Pancreas (tissue), 10 donors: ENCODE data around the gene ATP10D. TPM values are rescaled to one million over a fixed set of nuclear protein-coding genes. Genes with fewer than 3 reads are reported as not detected.
A peak's percentile ranks its signal among the peaks of the same experiment; 100 is the strongest.

Source experiments
- ATAC-seq, 4 donors: fragments of 200-7000 bp; cut with Tn5 transposase; one replicate each; pipeline versions ENCODE4 v1.8.0 to v1.9.1; 2020; ENCODE audit warnings: mild to moderate bottlenecking in 4 of 4, moderate library complexity in 4 of 4
- DNase-seq, 6 donors: peaks; one replicate each; pipeline ENCODE4 v3.0.0-alpha.2; 2020
- FAIRE-seq: peaks from 2 replicates; lab custom pipeline; 2012; peaks lifted over from hg19 to GRCh38; lab: Jason Lieb, UNC
- H3K27ac ChIP-seq, 4 donors: fragments of 200-600 bp; sonication (generic); 1 replicate in 3 of 4; 2 replicates in 1 of 4; pipeline versions ENCODE4 v1.5.0 to v1.8.0; 2020
- H3K27me3 ChIP-seq, 4 donors: fragments of 200-600 bp; one replicate each; pipeline ENCODE4 v1.8.0; 2021
- H3K36me3 ChIP-seq, 3 donors: fragments of 200-600 bp; sonication (generic) in 1 of 3; one replicate each; pipeline versions ENCODE4 v1.5.0 to v1.8.0; 2020 to 2021
- H3K4me1 ChIP-seq, 3 donors: fragments of 200-600 bp; one replicate each; pipeline ENCODE4 v1.8.0; 2021
- H3K4me3 ChIP-seq, 4 donors: fragments of 200-600 bp; sonication (generic) in 2 of 4; one replicate each; pipeline versions ENCODE4 v1.5.0 to v1.8.0; 2020 to 2021
- H3K9me3 ChIP-seq, 4 donors: fragments of 200-600 bp; one replicate each; pipeline ENCODE4 v1.8.0; 2021
- WGBS, 2 donors: extraction: QIAGEN DNeasy Blood & Tissue Kit; methylation state at CpG; one replicate each; pipeline ENCODE4 v1.1.7; 2013; 5-methylcytosine and 5-hydroxymethylcytosine counted together
- intact Hi-C, 3 donors: fragments of 100-400 bp; cut with DNase I; formaldehyde crosslinking; loops; one replicate each; pipeline versions ENCODE4 v1.11.1 to v1.14.2; 2022
- polyA plus RNA-seq, 2 donors: library from polyadenylated mRNA; stranded (reverse); fragments of 200-250 nt; gene quantifications; one replicate each; pipeline ENCODE4 v1.2.3, GENCODE V29; 2013
- total RNA-seq, 6 donors: library from RNA; stranded (reverse); fragmentation: NEBNext Ultra II Directional in 4 of 6; extraction: Animal tissue kit (Norgen Biotek cat#: 25700) in 4 of 6; gene quantifications; one replicate each; pipeline versions ENCODE4 v1.2.1 to v1.2.4, GENCODE V29; 2021 to 2023
- TF ChIP-seq, protein P1 (sequence below), 4 donors: fragments of 200-600 bp; sonication (generic) in 3 of 4; IDR thresholded peaks; one replicate each; pipeline versions ENCODE4 v1.5.0 to v1.8.0; 2021; ENCODE audit warnings: antibody characterized with exemption in 4 of 4
- donor health status: healthy with polysubstance abuse.
- donor health status: DM: no; HTN: no; CAD: no; lungs with moderate emphysema.
- donor health status: DM: no; HTN: no; CAD: no.
- donor health status: control.
- donor health status: control.
- donor health status: Bipolar disorder and iron deficiency.
- donor health status: DM: yes; HTN: yes; CAD: no.
- donor health status: DM: no; HTN: no; CAD: no.
- donor health status: DM: no; HTN: no; CAD: no.
- donor health status: DM: yes; HTN: yes; CAD: no.

ATP10D gene
- total and polyA plus RNA-seq, 8 donors, result 2.1 to 20.5 (median 7.5) TPM

DNA sequence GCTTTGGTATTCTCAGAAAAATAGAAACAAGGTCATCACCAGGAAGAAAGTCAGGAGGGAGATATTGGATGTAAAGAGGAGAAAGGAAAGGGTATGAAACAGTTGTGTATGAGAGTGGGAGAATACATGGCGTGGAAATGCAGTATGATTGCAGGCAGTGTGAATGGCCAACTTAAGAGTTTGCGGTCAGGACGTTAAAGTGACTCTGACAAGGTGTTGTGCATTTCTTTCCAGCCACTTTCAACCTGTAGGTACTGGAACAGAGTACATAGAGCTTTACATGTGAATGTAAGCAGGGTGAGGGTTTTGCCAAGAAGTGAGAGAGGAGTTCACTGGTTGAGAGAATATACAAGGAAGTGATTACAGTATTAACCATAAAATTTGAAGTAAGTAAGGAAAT lies 15.7 kb downstream of the ATP10D start:
- Histone ChIP-seq H3K36me3 (no peaks in the 10 kb centered on the region), H3K27me3 (no peaks in the 10 kb centered on the region), H3K4me1 (no peaks in the 10 kb centered on the region), H3K4me3 (no peak overlapping the region), H3K27ac (no peak overlapping the region), H3K9me3 (no peaks in the 10 kb centered on the region)
- WGBS, 2 donors, result 52 to 54% methylated on average over 3 of the region's 3 CpGs
- TF ChIP-seq, protein P1, sequence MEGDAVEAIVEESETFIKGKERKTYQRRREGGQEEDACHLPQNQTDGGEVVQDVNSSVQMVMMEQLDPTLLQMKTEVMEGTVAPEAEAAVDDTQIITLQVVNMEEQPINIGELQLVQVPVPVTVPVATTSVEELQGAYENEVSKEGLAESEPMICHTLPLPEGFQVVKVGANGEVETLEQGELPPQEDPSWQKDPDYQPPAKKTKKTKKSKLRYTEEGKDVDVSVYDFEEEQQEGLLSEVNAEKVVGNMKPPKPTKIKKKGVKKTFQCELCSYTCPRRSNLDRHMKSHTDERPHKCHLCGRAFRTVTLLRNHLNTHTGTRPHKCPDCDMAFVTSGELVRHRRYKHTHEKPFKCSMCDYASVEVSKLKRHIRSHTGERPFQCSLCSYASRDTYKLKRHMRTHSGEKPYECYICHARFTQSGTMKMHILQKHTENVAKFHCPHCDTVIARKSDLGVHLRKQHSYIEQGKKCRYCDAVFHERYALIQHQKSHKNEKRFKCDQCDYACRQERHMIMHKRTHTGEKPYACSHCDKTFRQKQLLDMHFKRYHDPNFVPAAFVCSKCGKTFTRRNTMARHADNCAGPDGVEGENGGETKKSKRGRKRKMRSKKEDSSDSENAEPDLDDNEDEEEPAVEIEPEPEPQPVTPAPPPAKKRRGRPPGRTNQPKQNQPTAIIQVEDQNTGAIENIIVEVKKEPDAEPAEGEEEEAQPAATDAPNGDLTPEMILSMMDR (IDR thresholded peaks at IDR 0.05), result no peak
- ATAC-seq (no peak), DNase-seq (no peak), FAIRE-seq (no peak)
- intact Hi-C loops, result no loop called here

DNA sequence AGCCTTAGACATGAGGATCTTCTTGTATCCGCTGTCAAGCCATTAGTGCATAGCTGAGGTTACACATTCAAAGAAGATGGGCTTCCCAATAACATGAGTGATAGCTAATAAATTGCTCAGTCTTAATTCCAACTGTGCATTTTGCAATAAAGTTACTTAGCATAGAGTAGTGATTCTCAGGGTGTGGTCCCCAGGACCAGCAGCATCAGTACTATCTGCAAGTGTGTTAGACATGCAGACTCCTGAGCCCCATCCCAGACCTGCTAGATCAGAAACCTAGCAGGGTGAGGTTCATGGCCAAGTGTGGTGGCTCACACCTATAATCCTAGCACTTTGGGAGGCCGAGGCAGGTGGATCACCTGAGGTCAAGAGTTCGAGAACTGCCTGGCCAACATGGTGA lies 20.1 kb downstream of the ATP10D start:
- WGBS, 2 donors, result 63 to 80% methylated on average over 3 of the region's 3 CpGs
- Histone ChIP-seq H3K4me1 (no peaks in the 10 kb centered on the region), H3K27ac (no peak overlapping the region), H3K36me3 (no peaks in the 10 kb centered on the region), H3K4me3 (no peak overlapping the region), H3K9me3 (no peaks in the 10 kb centered on the region), H3K27me3 (no peaks in the 10 kb centered on the region)
- TF ChIP-seq, protein P1 (IDR thresholded peaks at IDR 0.05), result no peak
- intact Hi-C loops, result no loop called here
- no peak for FAIRE-seq
- ATAC-seq, result no peak
- no peak for DNase-seq

DNA sequence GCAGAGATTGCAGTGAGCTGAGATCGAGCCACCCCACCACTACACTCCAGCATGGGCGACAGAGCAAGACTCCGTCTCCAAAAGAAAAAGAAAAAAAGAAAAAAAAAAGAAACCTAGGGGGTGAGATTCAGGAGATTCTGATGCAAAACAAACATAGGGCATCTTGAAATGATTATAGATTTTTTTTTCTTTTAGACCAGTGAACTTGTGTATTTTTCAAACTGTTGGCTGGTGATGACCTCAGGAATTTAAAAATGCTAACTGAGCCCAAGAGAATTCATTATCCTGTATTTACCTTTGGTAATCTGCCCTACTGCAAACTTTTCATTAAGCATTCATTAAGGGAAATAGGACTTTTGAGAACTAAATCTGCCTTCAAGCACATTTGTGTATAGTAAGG lies 20.6 kb downstream of the ATP10D start:
- no peak overlapping the region for H3K27ac ChIP-seq
- 91 to 93% methylated on average over 3 of the region's 3 CpGs for WGBS, 2 donors
- H3K27me3 ChIP-seq, result no peaks in the 10 kb centered on the region
- peaks cover 0 to 2% (median 0%) of the 10 kb centered on the region in 3 donors for H3K4me1 ChIP-seq
- no peak for ATAC-seq
- intact Hi-C loops, result no loop called here
- FAIRE-seq, result no peak
- H3K4me3 ChIP-seq, result no peak overlapping the region
- DNase-seq, result no peak
- H3K9me3 ChIP-seq, result no peaks in the 10 kb centered on the region
- TF ChIP-seq, protein P1 (IDR thresholded peaks at IDR 0.05), result no peak
- no peaks in the 10 kb centered on the region for H3K36me3 ChIP-seq

DNA sequence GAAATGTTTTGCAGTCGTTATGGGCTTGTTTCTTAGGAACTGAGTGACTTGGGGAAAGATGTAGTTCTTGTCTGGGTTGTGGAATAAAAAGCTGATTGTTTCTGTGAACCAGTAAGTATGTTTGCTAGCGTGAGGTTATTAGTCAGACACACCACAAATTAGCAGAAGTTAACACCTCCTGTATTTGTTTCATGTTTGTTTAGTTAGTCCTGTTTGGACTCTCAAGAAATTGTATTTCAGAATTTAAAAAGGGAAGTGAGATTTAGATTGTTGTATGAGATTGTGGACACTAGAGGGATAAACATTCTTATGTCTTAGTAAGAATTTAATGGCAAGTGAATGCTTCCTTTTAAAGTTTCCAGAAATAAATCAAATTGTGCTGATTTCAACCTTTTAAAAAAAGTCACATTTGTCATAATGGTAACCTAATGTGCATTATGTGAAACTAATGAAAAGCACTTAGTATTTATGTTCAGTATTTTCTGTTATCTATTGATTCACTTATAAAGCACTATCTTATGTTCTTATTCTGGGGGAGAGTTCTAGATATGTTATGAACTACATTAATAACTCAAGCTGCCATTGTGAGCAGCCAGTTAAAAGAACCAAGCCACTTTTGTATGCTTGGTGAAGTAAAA lies 25.6 kb downstream of the ATP10D start:
- WGBS, 2 donors, result 41 to 47% methylated on average over 2 of the region's 2 CpGs
- H3K4me3 ChIP-seq, result no peak overlapping the region
- H3K27ac ChIP-seq, result no peak overlapping the region
- TF ChIP-seq, protein P1 (IDR thresholded peaks at IDR 0.05), result no peak
- no peak for DNase-seq
- H3K36me3 ChIP-seq, result no peaks in the 10 kb centered on the region
- no peaks in the 10 kb centered on the region for H3K9me3 ChIP-seq
- peaks cover 0 to 11% (median 0%) of the 10 kb centered on the region in 3 donors for H3K4me1 ChIP-seq
- no peaks in the 10 kb centered on the region for H3K27me3 ChIP-seq
- peak in 3 of 4 donors; percentile 41 to 50 (median 47) for ATAC-seq
- intact Hi-C loops, result no loop called here
- peak; percentile 71 for FAIRE-seq

DNA sequence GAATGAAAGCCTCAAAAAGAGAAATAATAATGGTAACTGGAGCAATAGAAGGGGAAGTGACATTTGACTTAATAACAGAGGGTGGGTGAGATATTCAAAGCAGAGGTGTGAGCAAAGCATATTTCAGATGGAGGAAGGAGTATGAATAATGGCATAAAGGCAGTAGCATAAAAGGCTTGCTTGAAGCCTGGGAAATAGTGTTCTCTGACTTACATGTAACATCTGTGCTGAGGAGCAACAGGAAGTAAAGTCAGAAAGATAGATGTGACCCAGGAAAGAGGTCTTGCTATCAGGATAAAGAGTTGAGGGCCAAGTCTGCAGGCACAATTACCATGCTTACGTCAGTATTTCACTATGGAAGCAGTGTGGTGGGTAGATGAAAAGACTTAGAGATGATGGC lies 28.4 kb downstream of the ATP10D start:
- FAIRE-seq (no peak), ATAC-seq (no peak), DNase-seq (no peak)
- TF ChIP-seq, protein P1 (IDR thresholded peaks at IDR 0.05), result no peak
- H3K4me1 ChIP-seq, result peaks cover 0 to 11% (median 0%) of the 10 kb centered on the region in 3 donors
- intact Hi-C loops, result no loop called here
- no peaks in the 10 kb centered on the region for H3K9me3 ChIP-seq
- no peaks in the 10 kb centered on the region for H3K36me3 ChIP-seq
- 95 to 97% methylated on average over 1 of the region's 1 CpG for WGBS, 2 donors
- no peak overlapping the region for H3K27ac ChIP-seq
- H3K4me3 ChIP-seq, result no peak overlapping the region
- no peaks in the 10 kb centered on the region for H3K27me3 ChIP-seq
